NB4 (cell line): ENCODE results near the gene TGFB2.

Experiments used
- CTCF ChIP-seq: IDR thresholded peaks from one replicate; pipeline ENCODE4 v1.5.1; 2012; ENCODE audit warnings: low read depth, low read length
- POLR2A ChIP-seq: IDR thresholded peaks from 2 replicates; pipeline ENCODE4 v1.6.1; 2011; ENCODE audit warnings: mild to moderate bottlenecking; ENCODE audit not compliant: insufficient read length; ENCODE audit errors: extremely low read depth

GRCh38 chr1:218474128-218474527 lies 129.0 kb downstream of the TGFB2 start:
- TF ChIP-seq CTCF (no peak), POLR2A (no peak)
